NCI-H2107 (cell line): ENCODE data around the gene DTNA.
"Not testable (repeated sequence)": the region's sequence is repeated elsewhere in the genome, so short reads cannot be mapped to it uniquely, and the experiment has no call there.

Experiments used
- DNase-seq: peaks from one replicate; lab custom pipeline; 2025; lab: John Stamatoyannopoulos, UW

The DTNA gene

DNA sequence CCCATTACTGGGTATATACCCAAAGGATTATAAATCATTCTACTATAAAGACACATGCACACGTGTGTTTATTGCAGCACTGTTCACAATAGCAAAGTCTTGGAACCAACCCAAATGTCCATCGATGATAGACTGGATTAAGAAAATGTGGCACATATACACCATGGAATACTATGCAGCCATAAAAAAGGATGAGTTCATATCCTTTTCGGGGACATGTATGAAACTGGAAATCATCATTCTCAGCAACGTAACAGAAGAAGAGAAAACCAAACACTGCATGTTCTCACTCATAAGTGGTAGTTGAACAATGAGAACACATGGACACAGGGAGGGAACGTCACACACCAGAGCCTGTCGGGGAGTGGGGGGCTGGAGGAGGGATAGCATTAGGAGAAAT is 15.6 kb downstream of the DTNA start:
- DNase-seq: not testable (repeated sequence)

- DNase-seq: no peak
These were observed 16.3 kb downstream of the DTNA start for GRCh38 chr18:34726286-34727004.

DNA sequence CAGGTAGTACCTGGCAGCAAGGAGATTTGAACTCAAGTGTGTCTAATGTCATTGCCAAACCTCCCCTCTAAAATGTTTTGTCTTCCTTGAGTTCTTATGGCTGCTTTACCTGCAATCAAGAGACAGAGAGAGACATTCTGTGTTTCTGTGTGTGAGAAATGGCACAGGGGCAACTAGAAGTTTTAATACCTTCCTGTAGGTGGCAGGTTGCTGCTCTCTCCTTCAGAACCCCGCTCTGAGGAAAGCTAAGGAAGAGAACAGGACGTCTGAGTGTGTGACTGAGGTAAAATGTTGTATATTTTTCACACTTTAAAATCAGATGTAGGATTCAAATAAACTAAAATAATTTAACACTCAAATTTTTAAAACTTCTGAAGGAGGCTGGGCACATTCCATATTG is 19.2 kb downstream of the DTNA start:
- DNase-seq: no peak

- DNase-seq: no peak
These were observed 19.8 kb downstream of the DTNA start for GRCh38 chr18:34729740-34730355.

DNA sequence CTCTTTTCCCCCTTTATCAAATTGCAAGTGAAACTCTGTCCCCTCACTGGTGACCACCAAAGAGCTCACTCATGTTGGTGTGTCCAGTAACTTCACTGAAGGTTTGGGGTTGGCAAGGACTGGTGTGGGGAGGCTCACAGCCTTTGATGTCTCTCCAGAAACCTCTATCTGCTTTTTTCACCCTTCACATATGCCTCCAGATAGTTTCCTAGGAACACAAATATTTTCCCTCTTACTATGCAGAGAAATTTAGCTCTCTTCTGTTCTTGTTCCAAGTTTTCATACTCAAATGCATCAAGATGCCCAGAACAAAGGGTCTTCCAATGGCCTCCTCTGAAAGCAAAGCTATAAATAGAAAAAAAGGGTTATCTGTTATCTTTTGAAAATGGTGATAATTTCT is 20.7 kb downstream of the DTNA start:
- no peak for DNase-seq

- no peak for DNase-seq
These were observed 24.0 kb downstream of the DTNA start for GRCh38 chr18:34734056-34734455.

GRCh38 chr18:34734526-34734925 is 24.4 kb downstream of the DTNA start:
- DNase-seq: not testable (repeated sequence)

DNA sequence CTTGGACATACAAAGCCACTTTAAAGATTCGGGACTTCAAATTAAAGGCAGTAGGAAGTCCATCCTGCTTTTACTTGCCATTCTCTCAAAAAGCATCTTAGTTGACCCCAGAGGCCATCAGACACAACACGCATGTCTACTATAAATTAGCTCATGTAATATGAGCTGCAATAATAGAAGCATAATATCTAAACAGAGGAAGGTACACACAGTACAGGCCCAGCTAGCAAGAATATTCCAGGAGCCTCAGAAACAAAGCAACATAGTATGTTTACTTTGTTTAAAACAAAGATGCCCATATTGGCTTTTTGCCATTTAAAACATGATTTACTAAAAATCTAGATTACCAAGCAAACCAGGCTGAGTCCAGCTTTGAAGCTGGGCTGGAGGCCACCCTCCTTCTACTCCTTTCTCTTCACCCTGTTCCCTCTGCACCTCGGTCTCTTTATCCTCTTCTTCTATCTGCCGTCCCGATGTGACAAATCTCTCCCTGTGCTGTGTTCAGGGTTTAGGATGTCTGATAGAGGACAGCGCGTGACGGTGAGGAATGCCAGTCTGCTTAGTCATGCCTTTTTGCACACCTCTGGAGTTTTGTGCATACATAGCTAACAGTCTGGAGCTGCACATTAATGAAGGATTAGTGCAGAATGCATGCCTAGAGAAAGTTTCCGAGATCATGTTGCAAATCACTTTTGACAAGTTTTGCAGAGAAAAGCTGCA is 28.2 kb downstream of the DTNA start:
- DNase-seq: no peak

GRCh38 chr18:34740101-34740500 is 30.0 kb downstream of the DTNA start:
- no peak for DNase-seq

GRCh38 chr18:34740724-34741123 is 30.6 kb downstream of the DTNA start:
- no peak for DNase-seq

- DNase-seq: no peak
These were observed 31.3 kb downstream of the DTNA start for GRCh38 chr18:34741401-34741800.

DNA sequence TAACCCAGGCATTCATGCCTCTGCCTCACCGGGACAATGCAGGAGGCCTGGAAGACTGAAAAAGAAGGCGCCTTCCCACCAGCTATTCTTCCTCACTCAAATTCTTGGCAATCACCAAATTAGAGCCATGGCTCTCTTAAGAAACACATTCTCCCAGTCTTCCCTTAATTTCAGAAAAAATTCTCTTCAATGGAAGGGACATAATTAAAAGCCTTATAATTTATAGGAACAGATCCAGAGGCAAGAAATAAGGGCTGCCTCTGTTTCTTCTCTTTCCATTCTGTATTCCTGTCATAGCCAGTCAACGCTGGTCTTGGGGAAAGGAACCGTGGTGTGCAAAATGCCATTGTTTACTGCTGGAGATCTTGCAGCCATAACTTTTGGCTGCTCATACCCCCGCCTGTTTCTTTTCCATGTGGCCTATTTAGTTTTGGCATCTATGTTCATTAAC is 32.8 kb downstream of the DTNA start:
- DNase-seq: no peak

DNA sequence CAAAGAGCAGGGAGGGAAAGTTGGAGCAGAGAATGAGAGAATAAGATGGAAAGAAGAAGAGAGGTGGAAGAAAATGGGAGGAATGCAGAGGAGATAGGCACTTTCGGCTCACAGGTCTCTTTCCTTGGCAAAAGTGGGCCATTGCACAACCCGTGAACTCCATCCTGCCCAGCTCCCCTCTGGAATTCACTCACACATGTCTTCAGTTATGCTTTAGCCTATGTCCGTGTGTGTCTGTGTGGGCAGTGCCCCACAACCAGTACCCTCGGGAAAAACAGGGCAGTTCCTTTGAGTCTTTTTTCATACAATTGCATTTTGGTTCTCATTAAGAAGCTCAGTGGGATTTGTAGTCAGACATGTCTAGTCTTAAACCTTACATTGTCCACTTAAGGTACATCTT is 34.5 kb downstream of the DTNA start:
- DNase-seq: no peak

DNA sequence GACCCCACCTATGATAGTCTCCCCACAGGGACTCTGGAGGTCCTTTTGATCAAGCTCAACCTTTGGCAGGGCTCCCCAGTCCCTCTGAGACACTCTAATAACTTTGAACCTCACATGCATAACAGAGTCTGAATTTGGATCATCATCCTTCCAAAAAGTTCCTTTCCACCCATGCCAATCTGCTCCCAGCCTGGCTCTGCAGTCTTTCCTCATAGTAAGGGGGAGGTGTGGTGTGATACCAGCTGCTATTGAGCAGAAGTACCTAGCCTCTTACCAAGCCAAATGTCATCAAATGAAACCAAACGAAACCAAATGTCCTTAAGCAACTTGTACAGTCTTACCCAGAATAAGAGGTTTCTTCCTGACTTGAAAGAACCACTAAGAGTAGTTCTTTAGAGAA is 36.5 kb downstream of the DTNA start:
- DNase-seq: no peak

GRCh38 chr18:34749721-34750120 is 39.6 kb downstream of the DTNA start:
- no peak for DNase-seq

GRCh38 chr18:34752056-34752455 is 42.0 kb downstream of the DTNA start:
- DNase-seq: no peak

DNA sequence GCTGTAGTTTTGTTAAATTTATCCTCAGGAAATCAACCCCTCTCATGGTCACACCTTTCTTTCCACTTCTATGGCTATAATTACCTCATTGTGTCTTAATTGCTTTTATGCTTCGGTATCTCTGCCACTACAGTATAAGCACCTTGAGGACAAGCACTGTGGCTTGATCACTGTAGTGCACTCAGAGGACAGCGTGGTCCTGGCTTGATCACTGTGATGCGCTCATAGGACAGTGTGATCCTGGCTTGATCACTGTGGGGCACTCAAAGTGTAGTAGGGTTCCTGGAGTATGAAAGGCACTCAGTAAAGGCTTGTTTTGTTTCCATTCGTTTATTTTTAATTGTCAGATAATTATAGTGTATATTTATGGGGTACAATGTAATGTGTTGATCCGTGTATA is 44.2 kb downstream of the DTNA start:
- no peak for DNase-seq

GRCh38 chr18:34757666-34758065 is 47.6 kb downstream of the DTNA start:
- DNase-seq: no peak

- no peak for DNase-seq
These were observed 48.4 kb downstream of the DTNA start for GRCh38 chr18:34758378-34758948.

DNA sequence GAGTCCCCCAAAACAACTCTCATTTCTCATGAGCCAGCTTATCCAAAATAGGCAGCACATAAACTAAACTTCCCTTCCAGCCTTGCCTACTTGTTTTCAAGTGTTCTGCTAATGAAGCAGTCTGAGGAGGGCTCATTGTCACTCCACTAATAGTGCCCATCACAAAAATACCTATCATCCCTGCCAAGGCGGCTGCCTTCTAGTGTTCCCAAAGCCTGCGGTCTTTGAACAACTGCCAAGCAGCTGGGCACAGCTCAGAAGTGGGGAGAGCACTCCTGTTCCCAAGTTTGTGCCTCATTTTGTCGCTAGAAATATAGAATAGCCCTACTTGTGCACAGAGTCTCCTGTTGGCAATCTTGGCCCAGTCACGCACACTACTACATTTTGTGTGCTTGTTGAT is 50.3 kb downstream of the DTNA start:
- DNase-seq: no peak

DNA sequence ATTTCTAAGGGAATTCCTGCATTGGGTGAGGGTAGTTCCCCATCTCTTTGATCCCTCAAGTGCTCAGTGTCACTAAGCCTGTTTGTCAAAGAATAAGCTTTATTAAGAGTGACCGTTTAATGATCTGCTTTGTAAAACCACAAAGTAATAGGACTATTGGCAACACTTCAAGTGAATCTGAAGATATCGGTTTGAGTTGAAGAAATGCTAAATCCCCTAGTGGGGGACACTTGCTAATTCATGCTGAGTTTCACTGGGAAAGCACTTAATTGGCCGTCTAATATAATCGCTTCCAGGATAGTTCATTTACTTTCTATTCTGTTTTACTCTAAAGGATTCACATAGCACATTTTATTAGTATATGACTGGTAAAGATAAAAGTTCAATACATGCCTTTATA is 54.4 kb downstream of the DTNA start:
- no peak for DNase-seq

GRCh38 chr18:34767601-34768027 is 57.5 kb downstream of the DTNA start:
- DNase-seq: no peak

DNA sequence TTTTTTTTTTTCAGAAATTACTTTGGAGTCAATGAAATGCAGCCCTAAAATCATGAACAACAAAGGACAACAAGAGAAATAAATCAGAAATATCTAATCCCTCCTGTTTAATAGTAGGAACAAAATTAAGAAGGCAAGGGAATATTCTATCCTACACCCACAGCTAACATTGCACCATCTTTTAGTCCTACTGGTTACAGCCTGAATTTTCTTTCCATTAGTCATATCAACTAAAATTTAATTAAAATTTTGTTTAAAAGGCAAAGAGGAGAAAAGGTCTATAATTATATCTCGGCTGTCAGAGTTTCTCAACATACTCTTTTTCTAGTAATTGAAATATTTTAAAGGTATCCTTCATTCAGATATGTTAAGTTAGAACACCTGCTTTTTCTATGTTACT is 61.9 kb downstream of the DTNA start:
- DNase-seq: no peak
